Measurements from ENCODE around the gene RPS6KL1.

The RPS6KL1 gene

DNA sequence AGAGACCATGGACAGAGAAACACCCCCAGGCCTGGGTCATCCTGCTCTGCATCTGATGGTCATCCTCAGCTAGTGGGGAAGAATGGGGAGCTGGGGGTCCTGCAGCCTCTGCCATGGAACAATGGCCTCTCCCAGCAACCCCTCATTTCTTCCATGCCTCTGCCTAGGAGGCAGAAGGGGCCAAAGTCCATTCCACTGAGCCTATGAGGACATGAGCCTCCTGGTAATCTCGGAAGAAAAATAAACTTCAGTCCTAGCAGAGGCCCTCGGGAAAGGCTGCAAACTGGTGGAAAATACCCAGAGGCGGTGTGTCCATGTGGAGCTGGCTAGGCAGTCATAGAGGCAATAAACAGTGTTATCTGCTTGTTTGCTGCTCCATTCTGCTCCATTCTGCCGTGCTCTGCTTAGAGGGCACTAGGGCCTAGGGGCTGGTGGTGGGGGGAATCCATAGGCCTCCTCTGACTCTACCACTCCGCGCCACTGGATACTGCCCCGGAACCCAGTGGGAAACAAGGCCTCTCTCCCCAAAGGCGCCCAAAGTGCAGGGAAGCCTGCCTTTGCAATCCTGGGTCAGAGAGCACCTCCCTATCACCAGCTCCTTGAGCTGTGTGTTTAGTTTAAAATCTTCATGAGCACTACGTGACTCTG lies 27.9 kb upstream of the RPS6KL1 start:
- peak overlapping the region; percentile 95 to 98 (median 96) for H3K27ac Mint-ChIP-seq
- peaks cover 10% of the 10 kb centered on the region for H3K36me3 Mint-ChIP-seq (ENCODE audit: low read depth)
- TF ChIP-seq, protein P1, sequence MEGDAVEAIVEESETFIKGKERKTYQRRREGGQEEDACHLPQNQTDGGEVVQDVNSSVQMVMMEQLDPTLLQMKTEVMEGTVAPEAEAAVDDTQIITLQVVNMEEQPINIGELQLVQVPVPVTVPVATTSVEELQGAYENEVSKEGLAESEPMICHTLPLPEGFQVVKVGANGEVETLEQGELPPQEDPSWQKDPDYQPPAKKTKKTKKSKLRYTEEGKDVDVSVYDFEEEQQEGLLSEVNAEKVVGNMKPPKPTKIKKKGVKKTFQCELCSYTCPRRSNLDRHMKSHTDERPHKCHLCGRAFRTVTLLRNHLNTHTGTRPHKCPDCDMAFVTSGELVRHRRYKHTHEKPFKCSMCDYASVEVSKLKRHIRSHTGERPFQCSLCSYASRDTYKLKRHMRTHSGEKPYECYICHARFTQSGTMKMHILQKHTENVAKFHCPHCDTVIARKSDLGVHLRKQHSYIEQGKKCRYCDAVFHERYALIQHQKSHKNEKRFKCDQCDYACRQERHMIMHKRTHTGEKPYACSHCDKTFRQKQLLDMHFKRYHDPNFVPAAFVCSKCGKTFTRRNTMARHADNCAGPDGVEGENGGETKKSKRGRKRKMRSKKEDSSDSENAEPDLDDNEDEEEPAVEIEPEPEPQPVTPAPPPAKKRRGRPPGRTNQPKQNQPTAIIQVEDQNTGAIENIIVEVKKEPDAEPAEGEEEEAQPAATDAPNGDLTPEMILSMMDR (IDR thresholded peaks at IDR 0.05; ENCODE audit: unreplicated experiment in 3 of 3), result no peak
- H3K4me1 Mint-ChIP-seq, result peaks cover 58% of the 10 kb centered on the region
- peak overlapping the region; percentile 47 to 77 (median 76) for H3K4me3 Mint-ChIP-seq
- H3K9me3 Mint-ChIP-seq, result no peaks in the 10 kb centered on the region
- peaks cover 4% of the 10 kb centered on the region for H3K27me3 Mint-ChIP-seq (ENCODE audit: low read depth)

DNA sequence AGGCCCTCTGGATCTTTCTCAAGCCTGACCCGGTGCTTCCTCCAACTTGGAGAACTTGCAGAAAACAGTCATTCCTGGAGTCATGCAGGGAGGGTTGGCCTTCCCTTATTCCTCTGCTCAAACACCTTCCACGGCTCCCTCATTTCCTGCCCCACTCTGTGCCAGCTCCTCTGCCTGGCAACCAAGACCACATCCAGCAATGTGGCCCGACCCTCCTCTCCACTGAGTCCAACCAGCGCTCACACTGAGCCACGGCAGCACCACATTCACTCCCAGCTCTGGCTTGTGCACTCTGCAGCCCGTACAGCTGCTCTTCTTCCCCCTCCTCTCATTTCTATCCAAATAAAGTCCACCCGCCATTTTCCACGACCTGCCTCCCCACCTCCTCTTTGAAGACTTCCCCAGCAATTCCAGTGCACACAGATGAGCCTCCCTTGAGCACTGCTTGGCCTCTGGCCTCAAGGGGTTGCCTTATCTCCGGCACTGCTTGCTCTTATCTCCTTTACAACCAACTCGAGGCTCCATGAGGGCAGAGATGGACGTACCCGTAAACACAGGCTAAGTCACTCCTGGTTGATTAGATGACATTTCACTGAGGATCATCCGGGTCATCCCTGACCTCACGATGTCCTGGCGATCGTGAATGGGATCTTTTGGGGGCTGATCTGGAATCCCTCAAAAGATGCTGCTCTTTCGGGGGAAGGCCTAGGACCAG lies 27.0 kb upstream of the RPS6KL1 start:
- H3K27ac Mint-ChIP-seq, result peak overlapping the region; percentile 95 to 98 (median 96)
- TF ChIP-seq, protein P1 (IDR thresholded peaks at IDR 0.05; ENCODE audit: unreplicated experiment in 3 of 3), result no peak
- peak overlapping the region; percentile 27 to 76 (median 42) for H3K4me3 Mint-ChIP-seq
- peaks cover 4% of the 10 kb centered on the region for H3K27me3 Mint-ChIP-seq (ENCODE audit: low read depth)
- H3K36me3 Mint-ChIP-seq (ENCODE audit: low read depth), result peaks cover 10% of the 10 kb centered on the region
- no peaks in the 10 kb centered on the region for H3K9me3 Mint-ChIP-seq
- peaks cover 58% of the 10 kb centered on the region for H3K4me1 Mint-ChIP-seq

DNA sequence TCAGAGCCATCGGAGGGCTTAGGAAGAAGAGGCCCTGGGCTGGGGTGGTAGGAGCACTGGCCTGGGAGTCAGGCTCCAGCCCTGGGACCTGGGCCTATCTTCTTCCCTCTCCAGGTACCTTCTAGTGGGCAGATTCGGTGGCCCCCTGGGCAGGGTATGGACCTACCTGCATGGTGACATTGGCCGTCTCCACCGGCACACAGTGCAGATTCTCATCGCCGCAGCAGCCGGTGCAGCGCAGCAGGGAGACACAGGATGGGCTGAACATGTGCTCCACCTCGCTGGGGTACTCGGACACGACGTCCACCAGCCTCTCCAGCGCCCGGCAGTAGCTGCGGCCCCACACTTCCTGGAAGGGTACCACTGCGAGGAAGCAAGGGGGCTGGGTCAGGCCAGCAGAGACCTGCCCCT lies 26.1 kb upstream of the RPS6KL1 start:
- Mint-ChIP-seq H3K27ac (peak overlapping the region in 2 of 3 experiments; percentile 63 to 64), H3K4me1 (peaks cover 58% of the 10 kb centered on the region), H3K9me3 (no peaks in the 10 kb centered on the region), H3K4me3 (peak overlapping the region in 1 of 3 experiments; percentile 50), H3K36me3 (ENCODE audit: low read depth) (peaks cover 10% of the 10 kb centered on the region), H3K27me3 (ENCODE audit: low read depth) (peaks cover 4% of the 10 kb centered on the region)
- TF ChIP-seq, protein P1 (IDR thresholded peaks at IDR 0.05; ENCODE audit: unreplicated experiment in 3 of 3), result no peak

DNA sequence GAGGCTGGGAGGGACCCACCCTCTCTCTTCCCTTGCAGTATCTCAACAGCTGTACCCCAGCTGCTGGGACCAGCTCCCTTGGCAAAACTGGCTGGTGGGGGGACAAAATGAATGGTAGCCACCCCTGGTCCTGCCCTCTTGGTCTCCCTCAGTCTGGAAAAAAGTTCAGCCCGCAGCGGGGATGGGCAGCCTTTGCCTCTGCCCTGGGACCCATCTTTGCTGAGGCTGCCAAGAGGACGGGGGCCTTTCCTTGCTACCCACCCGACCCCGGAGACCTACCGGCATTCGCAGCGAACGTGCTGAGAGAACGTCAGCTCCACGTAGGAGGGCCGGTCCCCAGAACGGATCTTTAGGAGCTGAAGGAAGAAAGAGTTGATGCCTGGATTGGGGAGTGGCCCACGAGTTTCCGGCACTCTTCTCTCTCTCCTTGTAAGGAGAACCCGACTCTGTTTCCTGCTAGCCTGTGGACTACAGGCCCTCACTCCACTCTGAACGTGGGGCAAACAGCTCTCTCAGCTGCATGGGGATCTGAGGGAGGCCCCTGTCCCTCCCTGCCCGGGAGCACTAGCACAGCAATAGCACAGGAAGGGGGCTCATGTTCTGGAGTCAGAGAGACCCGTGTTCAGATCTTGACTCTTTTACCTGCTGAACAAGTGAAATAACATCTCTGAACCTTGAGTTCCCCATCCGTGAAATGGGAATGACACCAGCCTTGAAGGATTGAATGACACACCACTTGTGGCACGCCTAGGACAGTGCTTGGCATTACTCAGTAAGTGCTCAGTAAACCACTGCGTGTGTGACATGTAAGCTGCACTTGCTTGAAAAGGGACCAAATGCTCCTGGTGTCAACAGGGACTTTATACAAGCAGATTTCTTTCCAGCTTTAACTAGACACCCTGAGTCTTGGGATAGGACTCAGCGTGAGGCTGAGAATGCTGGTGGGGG lies 25.4 kb upstream of the RPS6KL1 start:
- Mint-ChIP-seq H3K4me3 (peak overlapping the region in 2 of 3 experiments; percentile 46 to 50), H3K36me3 (ENCODE audit: low read depth) (peaks cover 10% of the 10 kb centered on the region), H3K27me3 (ENCODE audit: low read depth) (peaks cover 4% of the 10 kb centered on the region), H3K9me3 (no peaks in the 10 kb centered on the region), H3K4me1 (peaks cover 53% of the 10 kb centered on the region), H3K27ac (peak overlapping the region in 2 of 3 experiments; percentile 63 to 64)
- TF ChIP-seq, protein P1 (IDR thresholded peaks at IDR 0.05; ENCODE audit: unreplicated experiment in 3 of 3), result no peak

DNA sequence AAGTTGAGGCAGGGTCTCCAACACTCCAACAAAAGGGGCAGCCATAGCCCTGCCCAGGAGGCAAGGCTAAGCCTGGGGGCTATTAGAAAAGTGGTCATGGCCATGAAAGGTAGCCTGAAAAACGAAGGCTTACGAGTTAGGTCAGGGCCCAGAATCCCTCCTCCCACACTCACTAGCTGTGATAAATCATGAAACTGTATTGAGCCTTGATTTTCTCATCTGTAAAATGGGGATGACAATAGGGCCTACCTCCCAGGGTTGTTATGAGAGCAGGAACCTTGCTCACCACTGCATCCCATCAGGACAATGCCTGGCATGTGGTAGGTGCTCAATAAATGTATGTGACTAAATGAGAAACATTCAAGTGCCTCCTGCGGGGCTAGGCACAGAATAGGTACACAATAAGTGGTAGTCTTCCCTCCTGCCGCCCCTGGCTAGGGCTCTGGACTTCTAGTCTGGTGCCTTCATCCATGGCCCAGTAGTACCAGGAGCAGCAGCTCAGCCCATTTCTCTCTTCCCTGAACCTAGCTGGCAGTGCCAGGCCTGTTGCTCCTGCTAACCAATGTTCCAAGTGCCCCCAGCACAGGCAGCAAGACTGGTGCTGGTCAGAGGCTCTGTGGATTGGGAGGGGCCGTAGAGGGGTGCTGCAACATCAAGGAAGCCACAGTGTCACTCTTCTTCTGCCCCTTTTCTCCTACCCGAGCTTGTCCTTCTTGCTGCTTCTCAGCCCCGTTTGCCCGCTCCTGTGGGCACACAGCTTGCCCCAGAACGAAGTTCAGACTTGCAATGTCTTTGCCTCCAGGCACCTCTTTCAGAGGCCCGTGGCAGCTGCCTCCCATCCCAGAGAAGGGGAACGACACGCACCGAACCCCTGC lies 24.5 kb upstream of the RPS6KL1 start:
- Mint-ChIP-seq H3K4me3 (no peak overlapping the region), H3K36me3 (ENCODE audit: low read depth) (peaks cover 13% of the 10 kb centered on the region), H3K27me3 (ENCODE audit: low read depth) (peaks cover 4% of the 10 kb centered on the region), H3K4me1 (peaks cover 49% of the 10 kb centered on the region), H3K9me3 (no peaks in the 10 kb centered on the region), H3K27ac (no peak overlapping the region)
- TF ChIP-seq, protein P1 (IDR thresholded peaks at IDR 0.05; ENCODE audit: unreplicated experiment in 3 of 3), result no peak
